Measurements from ENCODE around the gene PLEKHD1.
A peak's percentile ranks its signal among the peaks of the same experiment; 100 is the strongest.

Gene PLEKHD1

DNA sequence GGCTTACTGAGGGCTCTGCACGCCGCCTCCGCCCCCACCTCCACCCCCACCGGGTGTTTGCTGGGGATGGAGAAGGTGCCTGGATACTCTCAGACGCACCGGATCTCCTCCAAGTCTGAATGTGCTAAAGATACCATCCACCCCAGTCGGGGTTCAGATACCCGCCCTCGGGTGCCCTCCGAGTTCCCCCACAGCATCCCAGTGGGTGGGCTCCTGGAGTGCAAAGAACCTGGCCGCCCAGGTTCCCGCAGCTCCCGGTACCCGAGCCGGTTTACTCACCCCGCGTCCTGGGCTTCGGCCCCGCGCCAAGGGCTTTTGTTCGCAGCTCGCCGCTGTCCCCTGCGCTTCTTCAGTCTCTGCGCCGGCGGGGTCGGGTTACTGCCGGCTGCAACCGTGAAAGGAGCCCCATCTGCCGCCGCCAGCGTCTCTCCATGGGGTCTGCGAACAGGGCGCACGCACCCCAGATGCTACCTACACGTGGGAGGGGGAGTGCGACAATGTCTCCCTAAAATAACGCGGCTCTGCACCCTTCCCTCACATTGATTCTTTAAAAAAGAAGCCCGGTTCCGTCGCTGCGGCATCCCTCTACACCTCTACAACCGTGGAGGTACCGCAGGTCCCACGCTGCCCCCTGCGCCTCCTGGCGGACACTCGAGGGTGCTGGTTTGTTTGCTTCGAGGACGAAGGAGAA lies 89.9 kb downstream of the PLEKHD1 start, which contains the start of gene CCDC177:
Gene CCDC177, minus strand, starts transcription at position 609 of the 691 bp plus-strand sequence. CDS start 1,249 bp downstream, outside the sequence.
- peak within 1 kb of the TSS; percentile 27 to 28 for H3K4me3 ChIP-seq (replicated peaks in 1 of 2; ENCODE audit: low read depth in 2 of 2, low read length in 2 of 2)
- peak; percentile 61 to 64 for DNase-seq (ENCODE audit: low read depth in 2 of 2)
- TF ChIP-seq, protein P1, sequence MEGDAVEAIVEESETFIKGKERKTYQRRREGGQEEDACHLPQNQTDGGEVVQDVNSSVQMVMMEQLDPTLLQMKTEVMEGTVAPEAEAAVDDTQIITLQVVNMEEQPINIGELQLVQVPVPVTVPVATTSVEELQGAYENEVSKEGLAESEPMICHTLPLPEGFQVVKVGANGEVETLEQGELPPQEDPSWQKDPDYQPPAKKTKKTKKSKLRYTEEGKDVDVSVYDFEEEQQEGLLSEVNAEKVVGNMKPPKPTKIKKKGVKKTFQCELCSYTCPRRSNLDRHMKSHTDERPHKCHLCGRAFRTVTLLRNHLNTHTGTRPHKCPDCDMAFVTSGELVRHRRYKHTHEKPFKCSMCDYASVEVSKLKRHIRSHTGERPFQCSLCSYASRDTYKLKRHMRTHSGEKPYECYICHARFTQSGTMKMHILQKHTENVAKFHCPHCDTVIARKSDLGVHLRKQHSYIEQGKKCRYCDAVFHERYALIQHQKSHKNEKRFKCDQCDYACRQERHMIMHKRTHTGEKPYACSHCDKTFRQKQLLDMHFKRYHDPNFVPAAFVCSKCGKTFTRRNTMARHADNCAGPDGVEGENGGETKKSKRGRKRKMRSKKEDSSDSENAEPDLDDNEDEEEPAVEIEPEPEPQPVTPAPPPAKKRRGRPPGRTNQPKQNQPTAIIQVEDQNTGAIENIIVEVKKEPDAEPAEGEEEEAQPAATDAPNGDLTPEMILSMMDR (IDR thresholded peaks at IDR 0.05; ENCODE audit: low read depth, low read length), result peak; percentile 97

DNA sequence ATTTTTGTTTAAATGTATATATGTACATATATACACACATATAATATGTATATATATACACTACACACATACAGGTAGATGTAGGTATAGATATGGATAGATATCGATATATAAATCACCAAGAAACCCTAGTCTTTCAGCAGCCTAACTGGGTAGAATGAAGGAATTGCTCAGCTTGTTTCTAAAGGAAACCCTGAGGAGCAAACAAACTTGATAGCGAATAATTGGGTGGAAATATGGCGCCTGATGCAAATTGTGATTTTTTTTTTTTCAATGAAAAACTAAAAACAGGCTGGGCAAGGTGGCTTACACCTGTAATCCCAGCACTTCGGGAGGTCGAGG lies 90.4 kb downstream of the PLEKHD1 start:
- H3K4me3 ChIP-seq (replicated peaks in 1 of 2; ENCODE audit: low read depth in 2 of 2, low read length in 2 of 2), result no peak overlapping the region
- TF ChIP-seq, protein P1 (IDR thresholded peaks at IDR 0.05; ENCODE audit: low read depth, low read length), result no peak

DNA sequence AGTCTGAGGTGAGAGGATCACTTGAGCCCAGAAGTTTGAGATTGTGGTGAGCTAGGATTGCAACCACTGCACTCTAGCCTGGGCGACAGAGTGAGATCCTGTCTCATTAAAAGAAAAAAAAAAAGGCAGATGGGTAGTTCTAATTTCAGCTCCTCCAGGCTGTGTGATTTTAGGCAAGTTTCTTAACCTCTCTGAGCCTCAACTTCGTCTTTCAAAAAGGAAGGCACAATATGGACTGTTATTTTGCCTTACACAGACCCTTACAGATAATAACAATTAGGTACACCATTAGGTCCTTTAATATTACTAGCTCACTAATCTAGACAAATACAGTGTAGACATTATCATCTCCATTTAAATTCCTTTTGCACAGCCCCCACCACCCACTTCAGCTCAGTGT lies 94.9 kb downstream of the PLEKHD1 start:
- TF ChIP-seq, protein P1 (IDR thresholded peaks at IDR 0.05; ENCODE audit: low read depth, low read length), result no peak
- no peak overlapping the region for H3K4me3 ChIP-seq (replicated peaks in 1 of 2; ENCODE audit: low read depth in 2 of 2, low read length in 2 of 2)
- no peak for DNase-seq (ENCODE audit: low read depth in 2 of 2)

More for the DNA sequence above, 90.4 kb downstream of the PLEKHD1 start:
- no peak for DNase-seq (ENCODE audit: low read depth in 2 of 2)

DNA sequence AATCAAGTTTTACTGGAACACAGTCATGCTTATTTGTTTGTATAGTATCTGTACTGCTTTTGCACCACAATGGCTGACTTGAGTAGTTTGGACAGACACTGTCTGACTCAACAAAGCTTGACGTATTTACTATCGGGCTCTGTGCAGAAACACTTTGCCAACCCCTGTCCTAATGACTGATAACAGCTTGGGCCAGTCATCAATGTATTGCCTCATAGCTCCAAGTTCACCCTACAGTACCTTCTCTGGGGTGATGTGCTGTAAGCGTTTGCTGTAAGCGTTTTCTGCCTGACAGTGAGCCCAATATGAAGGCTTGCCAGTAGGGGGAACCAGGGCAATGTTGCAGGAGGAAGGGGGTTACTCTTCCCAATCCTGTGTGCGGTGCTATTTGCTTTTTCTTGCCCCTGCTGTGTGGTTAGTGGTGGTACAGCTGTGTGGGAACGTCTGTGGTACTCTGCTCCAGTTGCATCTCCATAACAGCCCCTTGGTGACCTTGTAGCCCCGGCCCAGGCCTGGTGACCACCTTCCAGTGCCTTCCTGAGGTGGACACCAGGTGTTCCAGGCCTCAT lies 95.6 kb downstream of the PLEKHD1 start:
- H3K4me3 ChIP-seq (replicated peaks in 1 of 2; ENCODE audit: low read depth in 2 of 2, low read length in 2 of 2), result no peak overlapping the region
- peak; percentile 98 to 99 for DNase-seq (ENCODE audit: low read depth in 2 of 2)
- TF ChIP-seq, protein P1 (IDR thresholded peaks at IDR 0.05; ENCODE audit: low read depth, low read length), result peak; percentile 90

All from cardiac fibroblast (primary cell).